KOPT-K1 (cell line): ENCODE data around the gene PTPN14.

Experiments used
- H3K27ac ChIP-seq: fragments of 200-600 bp; sonication (generic); 2 replicates; pipeline ENCODE4 v1.5.1; 2016; ENCODE audit warnings: antibody characterized with exemption, mild to moderate bottlenecking, low read depth, low read length; ENCODE audit not compliant: poor library complexity, severe bottlenecking
- H3K36me3 ChIP-seq: fragments of 200-600 bp; sonication (generic); 2 replicates; pipeline ENCODE4 v1.5.1; 2017; ENCODE audit warnings: antibody characterized with exemption, mild to moderate bottlenecking, low read length, moderate library complexity; ENCODE audit not compliant: insufficient read depth
- H3K9me3 ChIP-seq: fragments of 200-600 bp; sonication (generic); 2 replicates; pipeline ENCODE4 v1.5.1; 2017; ENCODE audit warnings: antibody characterized with exemption, low read length, mild to moderate bottlenecking; ENCODE audit not compliant: insufficient read depth, poor library complexity, severe bottlenecking

PTPN14 gene

DNA sequence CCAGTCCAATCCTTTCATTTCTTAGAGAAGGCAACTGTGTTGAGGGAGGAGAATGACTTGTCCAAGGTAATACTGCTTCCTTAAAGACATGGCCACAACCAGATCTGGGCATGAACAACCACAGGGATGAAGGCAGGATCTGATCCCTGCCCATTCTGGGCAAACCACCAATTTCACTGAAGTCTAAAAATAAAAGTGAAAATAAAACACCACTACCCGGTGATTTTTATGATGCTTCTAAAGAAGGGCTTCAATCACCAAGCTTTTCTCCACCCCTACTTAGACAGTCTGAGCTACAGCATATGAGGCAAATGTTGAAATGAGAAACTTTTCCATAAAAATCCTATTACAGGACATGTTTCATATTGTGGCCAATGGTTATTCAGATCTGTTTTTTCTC lies 133.0 kb downstream of the PTPN14 start:
- H3K9me3 ChIP-seq = no peaks in the 10 kb centered on the region
- H3K36me3 ChIP-seq = no peaks in the 10 kb centered on the region
- H3K27ac ChIP-seq = peak overlapping the region; percentile 29

DNA sequence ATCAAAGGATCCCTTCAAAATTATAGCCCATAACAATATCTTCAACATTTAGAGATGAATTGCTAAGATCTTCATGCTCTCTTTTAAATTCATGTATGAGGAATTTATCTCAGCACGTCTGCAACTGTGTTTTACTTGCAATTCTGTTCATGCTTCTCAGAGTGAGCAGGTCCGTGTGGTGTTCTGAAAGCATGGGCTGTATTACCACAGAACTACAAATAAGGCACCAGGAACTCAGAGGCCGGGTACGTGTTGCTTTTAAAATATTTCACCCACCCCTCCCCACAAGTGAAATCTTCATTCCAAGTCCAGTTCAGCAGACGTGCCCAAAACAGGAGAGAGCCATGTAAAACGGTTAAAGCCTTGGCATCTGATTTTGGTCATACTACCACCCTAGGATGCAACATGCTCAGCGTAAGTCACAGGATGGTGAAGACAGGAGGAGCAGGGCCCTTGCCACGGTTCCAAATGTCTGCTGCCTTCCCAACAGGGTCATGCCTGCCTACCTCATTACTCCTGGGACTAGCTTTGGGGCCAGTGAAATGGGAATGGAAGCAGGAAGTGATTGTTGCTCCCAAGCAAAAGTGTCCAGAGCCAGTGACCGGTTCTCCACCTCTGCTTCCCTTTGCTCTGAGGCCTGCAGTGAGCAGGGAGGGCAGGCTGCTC lies 133.7 kb downstream of the PTPN14 start:
- H3K27ac ChIP-seq = peak overlapping the region; percentile 29
- no peaks in the 10 kb centered on the region for H3K9me3 ChIP-seq
- no peaks in the 10 kb centered on the region for H3K36me3 ChIP-seq

DNA sequence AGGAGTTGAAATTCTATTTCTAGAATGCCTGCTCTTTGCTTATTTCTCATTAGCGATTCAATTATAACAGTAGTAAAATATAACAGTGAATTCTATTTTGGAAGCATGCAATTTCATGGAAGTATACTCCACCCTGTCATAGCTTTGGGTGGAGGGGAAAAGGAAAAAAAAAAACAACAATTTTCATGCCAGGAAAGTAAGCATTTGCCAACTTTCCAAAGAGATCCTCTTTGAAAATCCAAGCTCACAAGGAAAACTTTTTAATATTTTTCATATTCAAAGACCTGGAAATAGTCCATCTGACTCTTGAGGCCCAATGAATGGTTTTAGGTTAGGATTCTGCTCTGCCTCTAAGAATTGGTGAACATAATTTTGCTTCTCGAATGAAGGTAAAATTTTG lies 134.5 kb downstream of the PTPN14 start:
- Histone ChIP-seq H3K27ac (no peak overlapping the region), H3K36me3 (no peaks in the 10 kb centered on the region), H3K9me3 (no peaks in the 10 kb centered on the region)

DNA sequence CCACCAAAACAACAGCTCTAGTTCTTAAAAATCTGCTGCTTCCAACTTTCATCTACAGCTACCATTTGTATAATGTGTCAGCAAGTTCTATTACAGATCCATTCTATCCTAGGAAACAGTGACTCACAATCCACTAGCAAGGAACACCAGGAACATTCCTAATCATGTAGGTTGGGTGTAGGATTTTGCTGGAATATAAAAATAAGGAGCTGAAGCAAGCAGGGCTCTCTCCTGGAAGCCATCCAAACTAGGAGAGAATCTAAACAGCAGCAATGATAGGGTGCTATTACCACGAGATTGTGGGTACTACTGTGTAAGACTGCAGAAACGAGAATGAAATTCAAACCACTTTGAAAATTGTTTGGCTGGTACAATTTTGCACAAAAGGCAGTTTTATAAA lies 135.0 kb downstream of the PTPN14 start:
- Histone ChIP-seq H3K9me3 (no peaks in the 10 kb centered on the region), H3K27ac (no peak overlapping the region), H3K36me3 (no peaks in the 10 kb centered on the region)

DNA sequence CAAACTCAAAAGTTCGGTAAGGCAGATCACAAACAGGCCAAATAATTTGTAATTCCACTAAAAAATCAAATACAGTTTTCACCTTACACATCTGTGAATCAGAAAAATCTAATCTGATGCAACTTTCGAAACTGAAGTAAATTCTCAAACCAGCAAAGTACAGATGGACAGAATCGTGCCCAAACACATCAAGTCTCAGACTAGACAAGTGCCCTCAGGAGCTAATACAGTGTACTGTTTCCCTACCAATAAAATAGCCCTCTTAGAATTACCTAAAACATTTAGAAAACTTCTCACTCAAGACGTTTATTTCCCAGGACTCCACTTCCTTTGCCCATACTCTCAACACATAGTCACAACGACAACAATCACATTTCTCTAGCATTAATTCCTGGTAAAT lies 136.3 kb downstream of the PTPN14 start:
- no peak overlapping the region for H3K27ac ChIP-seq
- no peaks in the 10 kb centered on the region for H3K9me3 ChIP-seq
- H3K36me3 ChIP-seq = no peaks in the 10 kb centered on the region

DNA sequence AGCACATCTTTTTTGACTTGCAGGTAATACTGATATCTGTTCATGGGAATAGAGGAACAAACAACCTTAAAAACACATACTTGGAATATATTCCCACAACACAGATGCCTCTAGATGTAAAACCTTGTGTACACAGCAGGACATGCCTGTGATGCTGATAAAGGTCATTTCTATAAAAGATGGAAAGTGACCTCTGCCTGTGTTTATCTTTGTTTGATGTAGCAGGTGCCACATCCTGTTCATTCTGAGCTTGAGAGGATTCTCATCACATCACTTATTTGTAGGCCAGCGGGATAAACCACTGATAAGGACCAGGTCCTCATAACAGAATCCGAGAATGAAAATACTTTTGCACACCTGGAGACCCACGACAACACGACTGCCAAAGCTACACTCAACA lies 136.7 kb downstream of the PTPN14 start:
- H3K27ac ChIP-seq = no peak overlapping the region
- no peaks in the 10 kb centered on the region for H3K9me3 ChIP-seq
- no peaks in the 10 kb centered on the region for H3K36me3 ChIP-seq

DNA sequence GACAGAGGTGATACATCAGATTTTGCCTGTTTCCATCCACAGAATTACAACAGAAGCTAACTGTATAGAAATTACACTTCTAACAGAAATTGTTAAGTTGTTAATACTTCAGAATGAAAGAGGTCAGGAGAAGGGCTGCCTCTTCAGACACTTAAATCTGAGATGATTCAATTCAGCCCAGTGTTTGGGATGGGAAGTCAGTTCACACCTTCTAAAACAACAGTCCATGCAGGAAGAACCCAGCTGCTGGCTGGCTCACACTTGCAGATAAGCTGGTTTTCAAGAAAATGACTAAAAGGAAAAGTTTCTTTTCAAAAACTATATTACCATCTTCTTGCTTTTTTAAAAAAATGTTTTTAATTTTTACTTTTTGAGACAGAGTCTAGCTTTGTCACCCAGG lies 138.1 kb downstream of the PTPN14 start:
- Histone ChIP-seq H3K9me3 (no peaks in the 10 kb centered on the region), H3K27ac (no peak overlapping the region), H3K36me3 (no peaks in the 10 kb centered on the region)

DNA sequence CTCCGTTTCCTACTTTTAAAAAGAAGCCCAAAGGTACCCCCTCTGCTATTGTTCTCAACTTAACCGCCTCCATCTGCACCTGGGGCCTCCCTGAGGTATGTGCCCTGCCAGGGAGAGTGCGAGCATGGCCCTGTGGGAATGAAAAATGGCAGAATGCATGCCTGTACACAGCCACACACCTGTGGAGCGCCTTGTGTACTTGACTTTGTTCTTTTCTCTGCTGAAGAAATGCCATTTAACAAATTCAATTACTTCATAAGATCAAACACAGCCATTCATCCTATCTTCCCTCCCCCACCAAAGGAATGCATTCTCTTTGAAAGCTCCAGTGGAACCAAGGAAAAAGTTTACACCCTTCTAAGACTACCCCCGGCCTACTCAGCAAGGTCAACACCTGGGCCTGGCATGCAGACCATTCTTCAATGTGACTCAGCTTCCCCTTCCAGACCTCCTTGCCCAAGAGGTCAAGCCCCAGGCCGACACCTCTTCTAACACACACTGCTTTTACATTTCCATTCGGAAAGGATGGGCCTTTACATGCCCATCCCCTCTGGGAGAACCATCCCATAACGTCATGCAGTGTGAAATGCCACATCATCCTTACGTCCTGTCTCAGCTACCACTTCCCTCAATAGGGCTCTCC lies 146.7 kb downstream of the PTPN14 start:
- H3K9me3 ChIP-seq = no peaks in the 10 kb centered on the region
- no peaks in the 10 kb centered on the region for H3K36me3 ChIP-seq
- H3K27ac ChIP-seq = no peak overlapping the region

DNA sequence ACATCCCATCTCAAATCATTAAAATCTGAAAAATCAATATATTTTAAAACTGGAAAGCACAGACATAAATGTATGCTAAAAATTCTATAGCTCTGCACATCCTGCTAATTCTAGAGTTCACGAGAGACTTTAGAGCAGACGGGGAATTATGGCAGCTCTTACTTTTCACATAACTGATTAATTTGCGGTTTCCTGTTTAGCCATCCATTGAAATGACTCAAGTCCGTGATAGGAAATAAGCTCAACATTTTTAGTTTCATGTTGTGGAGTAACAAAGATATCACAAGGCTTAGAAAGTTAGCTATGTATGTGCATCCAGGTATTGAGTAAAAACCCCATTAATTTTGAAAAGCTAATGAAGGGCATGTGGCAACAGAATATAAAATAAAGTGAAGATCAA lies 147.2 kb downstream of the PTPN14 start:
- no peaks in the 10 kb centered on the region for H3K36me3 ChIP-seq
- no peak overlapping the region for H3K27ac ChIP-seq
- no peaks in the 10 kb centered on the region for H3K9me3 ChIP-seq

DNA sequence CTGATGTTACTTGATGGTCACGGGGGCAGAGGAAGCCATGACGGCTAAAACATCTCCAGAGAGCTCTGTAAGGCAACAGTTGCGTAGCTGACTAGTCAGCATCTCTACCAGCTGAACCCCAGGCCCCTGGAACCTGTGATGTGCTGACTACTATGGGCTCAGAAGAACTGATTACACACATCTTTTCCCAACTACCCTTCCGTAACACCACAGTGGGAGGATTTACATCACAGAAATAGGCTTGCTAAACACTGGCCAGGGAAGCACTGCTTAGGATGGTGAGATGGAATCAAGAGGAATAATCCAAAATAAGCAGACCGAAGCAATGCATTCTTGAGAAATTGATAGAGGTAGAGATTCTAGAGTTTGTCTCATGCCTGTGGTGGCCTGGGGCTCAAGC lies 148.0 kb downstream of the PTPN14 start:
- Histone ChIP-seq H3K9me3 (no peaks in the 10 kb centered on the region), H3K27ac (no peak overlapping the region), H3K36me3 (no peaks in the 10 kb centered on the region)

DNA sequence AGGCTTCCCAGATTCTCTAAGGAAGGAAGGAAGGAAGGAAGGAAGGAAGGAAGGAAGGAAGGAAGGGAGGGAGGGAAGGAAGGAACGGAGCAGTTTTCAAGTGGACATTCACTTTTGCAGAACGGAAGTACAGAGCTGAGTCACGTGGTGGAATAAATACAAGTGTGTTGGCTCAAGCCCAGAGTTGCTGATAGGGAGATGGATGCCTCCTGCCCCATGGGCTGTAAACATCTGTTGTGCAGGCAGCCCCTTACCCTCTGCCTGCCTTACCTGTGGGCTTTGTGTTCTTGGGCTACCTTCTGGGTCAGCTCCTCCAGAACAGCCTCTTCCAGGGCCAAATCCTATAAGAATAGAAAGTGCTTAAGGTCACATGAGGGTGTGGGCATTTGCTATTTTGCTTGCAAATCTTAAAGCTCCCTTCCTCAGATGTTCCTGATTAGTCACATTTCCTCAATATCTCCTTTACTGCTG lies 148.8 kb downstream of the PTPN14 start:
- H3K36me3 ChIP-seq = no peaks in the 10 kb centered on the region
- H3K9me3 ChIP-seq = no peaks in the 10 kb centered on the region
- H3K27ac ChIP-seq = no peak overlapping the region

DNA sequence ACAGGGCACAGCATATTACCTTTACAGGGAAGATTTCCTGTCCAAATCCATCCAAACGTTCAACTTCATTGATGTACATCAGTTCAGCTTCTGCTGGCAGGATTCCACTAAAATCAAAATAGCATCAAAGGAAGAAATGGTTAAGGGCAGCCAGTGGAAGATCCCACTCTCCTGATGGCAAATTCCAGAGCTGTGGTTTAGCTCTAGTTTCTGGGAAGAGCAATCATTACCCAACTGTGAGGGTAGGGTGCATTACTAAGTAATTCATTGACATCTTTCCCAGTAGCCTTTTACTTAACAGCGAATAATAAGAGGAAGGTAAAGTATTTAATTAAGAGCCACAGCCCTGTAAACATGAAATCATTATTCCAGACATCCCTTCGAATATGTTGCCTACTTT lies 149.7 kb downstream of the PTPN14 start:
- no peaks in the 10 kb centered on the region for H3K36me3 ChIP-seq
- H3K9me3 ChIP-seq = no peaks in the 10 kb centered on the region
- H3K27ac ChIP-seq = no peak overlapping the region

DNA sequence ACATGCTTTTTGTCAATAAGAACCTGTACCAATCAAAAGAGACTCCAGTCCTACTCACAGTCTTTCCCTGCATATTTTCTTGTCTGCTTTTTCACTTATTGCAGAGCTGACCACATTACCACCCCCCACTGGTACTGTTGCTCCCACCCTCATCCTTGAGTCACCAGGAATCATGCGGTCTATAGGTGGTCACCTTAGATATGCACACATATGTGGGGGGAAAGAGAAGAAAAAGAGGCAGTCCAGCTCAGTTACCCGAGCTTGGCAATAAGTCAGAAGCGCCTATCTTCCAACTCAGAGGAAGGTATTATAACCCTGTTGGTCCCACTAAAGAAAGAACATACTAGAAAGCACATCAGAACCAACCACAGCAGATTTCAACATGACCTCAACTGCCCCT lies 151.3 kb downstream of the PTPN14 start:
- Histone ChIP-seq H3K9me3 (no peaks in the 10 kb centered on the region), H3K27ac (no peak overlapping the region), H3K36me3 (no peaks in the 10 kb centered on the region)

DNA sequence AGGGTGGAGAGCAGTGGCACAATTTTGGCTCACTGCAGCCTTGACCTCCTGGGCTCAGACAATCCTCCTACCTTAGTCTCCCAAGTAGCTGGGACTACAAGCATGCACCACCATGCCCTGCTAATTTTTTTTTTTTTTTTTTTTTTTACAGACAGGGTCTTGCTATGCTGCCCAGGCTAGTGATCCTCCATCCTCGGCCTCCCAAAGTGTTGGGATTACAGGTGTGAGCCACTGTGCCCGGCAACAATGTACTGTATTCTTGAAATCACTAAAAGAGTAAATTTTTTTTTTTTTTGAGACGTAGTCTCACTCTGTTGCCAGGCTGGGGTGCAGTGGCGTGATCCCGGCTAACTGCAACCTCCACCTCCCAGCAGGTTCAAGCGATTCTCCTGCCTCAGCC lies 152.9 kb downstream of the PTPN14 start:
- Histone ChIP-seq H3K9me3 (no peaks in the 10 kb centered on the region), H3K36me3 (no peaks in the 10 kb centered on the region), H3K27ac (no peak overlapping the region)

DNA sequence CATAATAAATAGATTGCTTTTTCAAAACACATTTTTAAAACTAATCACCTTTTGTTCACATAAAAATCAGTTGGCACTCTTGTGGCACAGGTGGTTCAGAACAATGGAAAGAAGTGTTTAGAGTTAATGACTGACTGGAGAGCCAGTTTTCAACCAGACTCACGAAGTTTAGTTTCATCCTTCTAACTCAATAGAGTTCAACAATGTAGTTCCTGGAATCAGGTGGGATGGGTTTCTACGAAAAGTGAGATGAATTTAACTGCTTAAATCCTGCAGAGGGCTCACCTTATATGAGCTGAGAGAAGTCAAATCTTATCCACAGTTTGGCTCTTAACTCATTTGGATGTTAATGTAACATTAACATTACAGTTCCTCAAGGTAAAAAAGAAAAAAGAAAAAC lies 153.9 kb downstream of the PTPN14 start:
- no peaks in the 10 kb centered on the region for H3K9me3 ChIP-seq
- H3K27ac ChIP-seq = no peak overlapping the region
- no peaks in the 10 kb centered on the region for H3K36me3 ChIP-seq

DNA sequence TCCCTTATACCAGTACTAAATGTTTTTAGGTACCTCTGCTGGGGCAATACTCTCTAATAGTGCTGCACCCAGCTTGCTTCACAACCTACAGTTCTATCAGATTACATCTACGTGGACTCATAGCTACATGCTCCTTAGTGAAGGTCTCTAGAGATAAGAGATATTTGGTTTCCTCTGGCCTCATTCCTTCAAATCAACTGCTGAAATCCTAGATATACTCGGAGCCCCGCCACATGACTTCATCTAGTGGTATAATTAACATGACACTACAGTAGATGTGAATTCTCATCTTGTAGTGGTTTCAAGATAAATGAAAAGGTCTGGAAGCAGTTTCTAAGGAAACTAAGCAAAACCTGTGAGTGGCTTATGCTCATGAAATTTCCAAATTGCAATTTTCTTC lies 155.1 kb downstream of the PTPN14 start:
- Histone ChIP-seq H3K27ac (no peak overlapping the region), H3K36me3 (no peaks in the 10 kb centered on the region), H3K9me3 (no peaks in the 10 kb centered on the region)
